Measurements from ENCODE around the gene AKAP8. TPM values are rescaled to one million over a fixed set of nuclear protein-coding genes. Genes with fewer than 3 reads are reported as not detected.
"Not testable (repeated sequence)": the region's sequence is repeated elsewhere in the genome, so short reads cannot be mapped to it uniquely, and the experiment has no call there.

AKAP8 gene
- total and polyA plus RNA-seq, 9 donors: 13.6 to 53.3 (median 34.2) TPM

DNA sequence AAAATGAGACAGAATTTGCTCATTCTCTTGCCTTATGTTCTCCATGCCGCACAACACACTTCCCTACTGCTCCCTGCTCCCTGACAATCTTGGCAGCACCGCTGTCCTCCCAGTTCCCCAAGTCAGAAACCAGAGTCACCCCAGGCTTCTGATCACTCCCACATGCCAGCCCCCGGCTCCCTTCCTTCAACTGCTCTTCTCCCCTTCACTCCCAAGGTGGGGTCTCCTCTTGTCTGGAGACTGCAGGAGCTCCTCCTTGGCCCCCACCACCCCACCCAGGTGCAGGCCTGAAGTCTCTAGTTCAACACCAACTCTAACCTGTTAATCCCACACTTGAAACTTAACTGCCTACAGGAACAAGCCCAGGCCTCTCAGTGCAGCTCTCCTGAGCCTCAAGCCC lies 16.8 kb upstream of the AKAP8 start:
- Histone ChIP-seq H3K4me1 (ENCODE audit: insufficient read depth) (no peaks in the 10 kb centered on the region), H3K9me3 (no peaks in the 10 kb centered on the region), H3K27ac (no peak overlapping the region), H3K27me3 (no peaks in the 10 kb centered on the region), H3K4me3 (no peak overlapping the region), H3K36me3 (no peaks in the 10 kb centered on the region)
- intact Hi-C loops (cut with DNase I): no loop called here
- TF ChIP-seq POLR2A (IDR thresholded peaks at IDR 0.05) (no peak), EP300 (IDR thresholded peaks at IDR 0.05) (no peak)
- TF ChIP-seq, protein P1, sequence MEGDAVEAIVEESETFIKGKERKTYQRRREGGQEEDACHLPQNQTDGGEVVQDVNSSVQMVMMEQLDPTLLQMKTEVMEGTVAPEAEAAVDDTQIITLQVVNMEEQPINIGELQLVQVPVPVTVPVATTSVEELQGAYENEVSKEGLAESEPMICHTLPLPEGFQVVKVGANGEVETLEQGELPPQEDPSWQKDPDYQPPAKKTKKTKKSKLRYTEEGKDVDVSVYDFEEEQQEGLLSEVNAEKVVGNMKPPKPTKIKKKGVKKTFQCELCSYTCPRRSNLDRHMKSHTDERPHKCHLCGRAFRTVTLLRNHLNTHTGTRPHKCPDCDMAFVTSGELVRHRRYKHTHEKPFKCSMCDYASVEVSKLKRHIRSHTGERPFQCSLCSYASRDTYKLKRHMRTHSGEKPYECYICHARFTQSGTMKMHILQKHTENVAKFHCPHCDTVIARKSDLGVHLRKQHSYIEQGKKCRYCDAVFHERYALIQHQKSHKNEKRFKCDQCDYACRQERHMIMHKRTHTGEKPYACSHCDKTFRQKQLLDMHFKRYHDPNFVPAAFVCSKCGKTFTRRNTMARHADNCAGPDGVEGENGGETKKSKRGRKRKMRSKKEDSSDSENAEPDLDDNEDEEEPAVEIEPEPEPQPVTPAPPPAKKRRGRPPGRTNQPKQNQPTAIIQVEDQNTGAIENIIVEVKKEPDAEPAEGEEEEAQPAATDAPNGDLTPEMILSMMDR (IDR thresholded peaks at IDR 0.05): no peak
- no peak for DNase-seq
- 92 to 94% (median 93%) methylated on average over 3 of the region's 3 CpGs for WGBS, 3 donors

DNA sequence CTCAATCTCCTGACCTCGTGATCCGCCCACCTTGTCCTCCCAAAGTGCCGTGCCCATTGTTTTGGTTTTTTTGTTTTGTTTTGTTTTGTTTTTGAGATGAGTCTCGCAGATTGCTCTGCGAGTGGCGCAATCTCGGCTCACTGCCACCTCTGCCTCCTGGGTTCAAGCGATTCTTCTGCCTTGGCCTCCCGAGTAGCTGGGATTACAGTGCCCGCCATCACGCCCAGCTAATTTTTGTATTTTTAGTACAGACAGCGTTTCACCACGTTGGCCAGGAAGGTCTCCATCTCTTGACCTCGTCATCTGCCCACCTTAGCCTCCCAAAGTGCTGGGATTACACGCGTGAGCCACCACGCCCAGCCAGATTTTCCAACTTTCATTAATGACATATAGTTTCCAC lies 15.7 kb upstream of the AKAP8 start:
- H3K27ac ChIP-seq; H3K27me3 ChIP-seq; H3K9me3 ChIP-seq; intact Hi-C loops (cut with DNase I); H3K4me3 ChIP-seq; H3K36me3 ChIP-seq; H3K4me1 ChIP-seq (ENCODE audit: insufficient read depth); DNase-seq: not testable (repeated sequence)
- WGBS, 3 donors: 86 to 90% (median 87%) methylated on average over 17 of the region's 17 CpGs

DNA sequence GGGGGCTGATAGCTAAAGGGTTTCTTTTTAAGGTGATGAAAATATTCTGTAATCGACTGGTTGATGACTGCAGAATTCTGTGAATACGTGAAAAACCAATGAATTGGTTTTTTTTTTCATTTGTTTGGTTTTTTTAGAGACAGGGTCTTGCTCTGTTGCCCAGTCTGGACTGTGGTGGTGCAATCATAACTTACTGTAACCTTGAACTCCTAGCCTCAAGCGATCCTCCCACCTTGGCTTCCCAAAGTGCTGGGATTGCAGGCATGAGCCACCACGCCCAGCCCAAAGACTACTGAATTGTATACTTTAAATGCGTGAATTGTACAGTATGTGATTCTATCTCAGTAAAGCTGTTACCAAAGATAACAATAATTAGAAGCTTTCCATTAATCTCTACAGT lies 14.8 kb upstream of the AKAP8 start:
- H3K27ac ChIP-seq: no peak overlapping the region
- intact Hi-C loops (cut with DNase I): no loop called here
- DNase-seq: no peak
- no peaks in the 10 kb centered on the region for H3K4me1 ChIP-seq (ENCODE audit: insufficient read depth)
- 68 to 80% (median 74%) methylated on average over 5 of the region's 5 CpGs for WGBS, 3 donors
- no peaks in the 10 kb centered on the region for H3K36me3 ChIP-seq
- TF ChIP-seq POLR2A (IDR thresholded peaks at IDR 0.05): no peak
- no peak for TF ChIP-seq EP300 (IDR thresholded peaks at IDR 0.05)
- TF ChIP-seq, protein P1 (IDR thresholded peaks at IDR 0.05): no peak
- no peak overlapping the region for H3K4me3 ChIP-seq
- no peaks in the 10 kb centered on the region for H3K9me3 ChIP-seq
- no peaks in the 10 kb centered on the region for H3K27me3 ChIP-seq

DNA sequence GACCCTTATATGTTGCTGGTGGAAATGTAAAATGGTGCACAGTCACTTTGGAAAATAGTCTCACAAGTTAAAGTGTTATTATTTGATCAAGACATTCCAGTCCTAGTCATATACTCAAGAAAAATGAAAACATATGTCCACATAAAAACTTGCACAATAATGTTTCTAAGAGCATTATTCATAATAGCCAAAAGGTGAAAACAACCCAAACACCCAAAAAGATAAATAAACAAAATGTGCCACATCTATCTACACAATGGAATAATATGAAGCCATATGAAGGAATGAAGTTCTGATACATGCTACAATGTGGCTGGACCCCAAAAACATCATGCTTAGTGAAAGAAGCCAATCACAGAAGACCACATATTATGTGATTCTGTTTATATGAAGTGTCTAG lies 14.4 kb upstream of the AKAP8 start:
- TF ChIP-seq EP300 (IDR thresholded peaks at IDR 0.05): no peak
- no peak for TF ChIP-seq POLR2A (IDR thresholded peaks at IDR 0.05)
- TF ChIP-seq, protein P1 (IDR thresholded peaks at IDR 0.05): no peak
- H3K36me3 ChIP-seq: no peaks in the 10 kb centered on the region
- no peaks in the 10 kb centered on the region for H3K27me3 ChIP-seq
- H3K4me1 ChIP-seq (ENCODE audit: insufficient read depth): no peaks in the 10 kb centered on the region
- H3K27ac ChIP-seq: no peak overlapping the region
- H3K4me3 ChIP-seq: no peak overlapping the region
- intact Hi-C loops (cut with DNase I): no loop called here
- no peak for DNase-seq
- no peaks in the 10 kb centered on the region for H3K9me3 ChIP-seq

DNA sequence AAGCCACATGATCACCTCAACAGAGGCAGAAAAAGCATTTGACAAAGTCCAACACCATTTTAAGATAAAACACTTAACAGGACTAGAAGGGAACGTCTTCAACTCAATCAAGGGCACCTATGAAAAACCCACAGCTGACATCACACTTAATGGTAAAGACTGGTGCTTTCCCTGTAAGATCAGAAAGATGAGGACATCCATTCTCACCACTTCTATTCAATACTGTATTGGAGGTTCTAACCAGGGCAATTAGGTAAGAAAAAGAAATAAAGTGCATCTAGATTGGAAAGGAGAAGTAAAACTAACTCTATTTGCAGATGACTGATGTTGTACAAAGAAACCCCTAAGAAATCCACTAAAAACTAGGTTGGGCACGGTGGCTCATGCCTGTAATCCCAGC lies 11.2 kb upstream of the AKAP8 start:
- H3K9me3 ChIP-seq: no peaks in the 10 kb centered on the region
- no peaks in the 10 kb centered on the region for H3K27me3 ChIP-seq
- no peak overlapping the region for H3K4me3 ChIP-seq
- intact Hi-C loops (cut with DNase I): no loop called here
- no peak for DNase-seq
- no peaks in the 10 kb centered on the region for H3K4me1 ChIP-seq (ENCODE audit: insufficient read depth)
- no peaks in the 10 kb centered on the region for H3K36me3 ChIP-seq
- TF ChIP-seq POLR2A (IDR thresholded peaks at IDR 0.05) (no peak), EP300 (IDR thresholded peaks at IDR 0.05) (no peak)
- TF ChIP-seq, protein P1 (IDR thresholded peaks at IDR 0.05): no peak
- H3K27ac ChIP-seq: no peak overlapping the region
- 81 to 82% (median 82%) methylated on average over 2 of the region's 2 CpGs for whole genome bisulfite sequencing, 3 donors

All from ovary (tissue), 9 donors.